Endothelial cell of umbilical vein (primary cell): ENCODE measurements around the gene CACNA1F. TPM values are rescaled to one million over a fixed set of nuclear protein-coding genes. Genes with fewer than 3 reads are reported as not detected.

Source experiments
- BruUV-seq: library from RNA; stranded (reverse); fragments of 400-500 nt; replicated peaks from 2 replicates; lab custom pipeline; 2021; lab: Mats Ljungman, UMichigan
- CTCF ChIA-PET: fragments of 300-600, 350-600 bp; sonication (Branson Sonifier 250); formaldehyde crosslinking; loops from one replicate; lab custom pipeline; 2021; ENCODE audit warnings: antibody characterized with exemption, inconsistent platforms; lab: Charles Lee
- POLR2A ChIA-PET: fragments of 300-600, 350-600 bp; sonication (Branson Sonifier 250); formaldehyde crosslinking; loops from one replicate; lab custom pipeline; 2021; ENCODE audit warnings: antibody characterized with exemption, inconsistent platforms; lab: Charles Lee
- DNase-seq: peaks from one replicate; pipeline ENCODE4 v3.0.0-alpha.2; 2011; ENCODE audit warnings: low read depth, low spot score
- FAIRE-seq: peaks from 2 replicates; lab custom pipeline; 2011; peaks lifted over from hg19 to GRCh38; lab: Jason Lieb, UNC
- H2AFZ ChIP-seq: 2 replicates; pipeline ENCODE4 v1.6.0; 2012; ENCODE audit warnings: low read depth, low read length, control low read depth, inconsistent platforms
- H3K27ac ChIP-seq: 2 replicates; pipeline ENCODE4 v1.5.1; 2011; ENCODE audit warnings: low read depth, mild to moderate bottlenecking, control low read depth, low read length, moderate library complexity; ENCODE audit not compliant: insufficient read depth
- H3K27me3 ChIP-seq, 2 experiments: 2 replicates each; pipeline versions ENCODE4 v1.6.0 to v1.6.1; 2011; ENCODE audit warnings: low read length in 2 of 2, mixed read lengths in 1 of 2; ENCODE audit not compliant: control insufficient read depth in 2 of 2, insufficient read depth in 2 of 2
- H3K36me3 ChIP-seq, 2 experiments: 2 replicates in 1 of 2; 3 replicates in 1 of 2; pipeline ENCODE4 v1.5.1; 2011; ENCODE audit warnings: low read length in 2 of 2, mild to moderate bottlenecking in 1 of 2, moderate library complexity in 1 of 2; ENCODE audit not compliant: control insufficient read depth in 2 of 2, insufficient read depth in 2 of 2; ENCODE audit errors: extremely low read depth in 1 of 2
- H3K4me1 ChIP-seq: 3 replicates; pipeline ENCODE4 v1.5.1; 2011; ENCODE audit warnings: mild to moderate bottlenecking, low read length; ENCODE audit not compliant: control insufficient read depth, insufficient read depth; ENCODE audit errors: extremely low read depth
- H3K4me2 ChIP-seq: 2 replicates; pipeline ENCODE4 v1.6.1; 2011; ENCODE audit warnings: low read length, control low read depth, mixed read lengths; ENCODE audit not compliant: insufficient read depth
- H3K4me3 ChIP-seq, 3 experiments: fragments of 200-600 bp in 1 of 3; sonication (generic), shearing (Covaris generic) in 1 of 3; replicated peaks in 1 of 3; 2 replicates each; pipeline ENCODE4 v1.5.1; 2011 to 2016; ENCODE audit warnings: control low read depth in 3 of 3, low read length in 3 of 3, mild to moderate bottlenecking in 2 of 3, inconsistent platforms in 1 of 3, low read depth in 1 of 3, moderate library complexity in 1 of 3; ENCODE audit not compliant: insufficient read depth in 1 of 3
- H3K79me2 ChIP-seq: 2 replicates; pipeline ENCODE4 v1.6.0; 2012; ENCODE audit warnings: low read length, inconsistent platforms; ENCODE audit not compliant: control insufficient read depth, insufficient read depth
- H3K9ac ChIP-seq: replicated peaks from 2 replicates; pipeline ENCODE3; 2011; ENCODE audit warnings: low read length, control low read depth; ENCODE audit not compliant: insufficient read depth; ENCODE audit errors: extremely low read depth
- H3K9me1 ChIP-seq: replicated peaks from 3 replicates; pipeline ENCODE4 v1.6.0; 2011; ENCODE audit warnings: mild to moderate bottlenecking, low read length; ENCODE audit not compliant: control insufficient read depth, insufficient read depth; ENCODE audit errors: extremely low read depth
- H3K9me3 ChIP-seq: replicated peaks from 2 replicates; pipeline ENCODE4 v1.5.1; 2012; ENCODE audit warnings: low read length, inconsistent platforms; ENCODE audit not compliant: control insufficient read depth, insufficient read depth
- H4K20me1 ChIP-seq: replicated peaks from 2 replicates; pipeline ENCODE3; 2011; ENCODE audit warnings: mild to moderate bottlenecking, low read length; ENCODE audit not compliant: control insufficient read depth, insufficient read depth; ENCODE audit errors: extremely low read depth
- EZH2 ChIP-seq: IDR thresholded peaks from 2 replicates; pipeline ENCODE4 v1.6.1; 2012; ENCODE audit warnings: borderline replicate concordance, low read depth, mild to moderate bottlenecking, moderate library complexity, low read length, inconsistent platforms; ENCODE audit not compliant: severe bottlenecking
- FOS ChIP-seq: IDR thresholded peaks from 2 replicates; pipeline ENCODE4 v1.6.1; 2011; ENCODE audit warnings: mild to moderate bottlenecking, low read length, moderate library complexity, borderline replicate concordance; ENCODE audit not compliant: insufficient read depth
- GATA2 ChIP-seq: IDR thresholded peaks from 2 replicates; pipeline ENCODE4 v1.7.0; 2011; ENCODE audit warnings: low read depth, mild to moderate bottlenecking, moderate library complexity, mixed read lengths, low read length; ENCODE audit not compliant: insufficient read length, insufficient read depth
- JUN ChIP-seq: IDR thresholded peaks from 2 replicates; pipeline ENCODE4 v1.6.1; 2011; ENCODE audit warnings: borderline replicate concordance, low read depth; ENCODE audit not compliant: insufficient read length, insufficient read depth
- MYC ChIP-seq: IDR thresholded peaks from one replicate; pipeline ENCODE4 v1.6.1; 2011; ENCODE audit warnings: mild to moderate bottlenecking, low read depth, low read length
- POLR2A ChIP-seq: IDR thresholded peaks from 2 replicates; pipeline ENCODE4 v1.6.1; 2012; ENCODE audit warnings: low read depth, mild to moderate bottlenecking, control low read depth, low read length
- POLR2AphosphoS5 ChIP-seq: IDR thresholded peaks from 2 replicates; pipeline ENCODE4 v1.6.1; 2012; ENCODE audit warnings: low read depth, mild to moderate bottlenecking, control low read depth, low read length, moderate library complexity; ENCODE audit not compliant: insufficient read depth
- dilution Hi-C: fragments of 300-500 bp; cut with MboI; formaldehyde crosslinking; loops from one replicate; pipeline ENCODE4 v1.15.0; 2019; ENCODE audit warnings: low sequenced_read_pairs; ENCODE audit not compliant: extremely low pct_ligation_motif_present
- intact Hi-C: fragments of 100-400 bp; cut with micrococcal nuclease; formaldehyde crosslinking; loops from one replicate; pipeline ENCODE4 v1.10.0; 2022
- polyA plus RNA-seq, 4 experiments: library from polyadenylated mRNA; depleted of rRNA in 3 of 4; stranded (reverse) in 3 of 4; unstranded in 1 of 4; fragments of >200 nt; gene quantifications; 2 replicates each; pipeline versions ENCODE4 v1.2.1 to v1.2.3, GENCODE V29; 2011 to 2012; ENCODE audit warnings: missing spikeins in 1 of 4
- total RNA-seq: library from RNA; stranded (reverse); gene quantifications from 2 replicates; pipeline ENCODE4 v1.2.3, GENCODE V29; 2021
- TF ChIP-seq, protein P1 (sequence below): IDR thresholded peaks from 2 replicates; pipeline ENCODE4 v1.6.1; 2011; ENCODE audit not compliant: insufficient read depth, insufficient read length
- TF ChIP-seq, protein P2 (sequence below), 2 donors: IDR thresholded peaks; 1 replicate in 1 of 2; 2 replicates in 1 of 2; pipeline ENCODE4 v1.5.1; 2011; ENCODE audit warnings: low read length in 2 of 2, mild to moderate bottlenecking in 2 of 2, moderate library complexity in 2 of 2, control low read depth in 1 of 2, inconsistent platforms in 1 of 2, low read depth in 1 of 2; ENCODE audit not compliant: insufficient read depth in 1 of 2; ENCODE audit errors: extremely low read depth in 1 of 2

Gene CACNA1F
- total and polyA plus RNA-seq, 2 donors (not counting 3 experiments of a cell fraction or from before 2014, with no cell fraction given): not detected

DNA sequence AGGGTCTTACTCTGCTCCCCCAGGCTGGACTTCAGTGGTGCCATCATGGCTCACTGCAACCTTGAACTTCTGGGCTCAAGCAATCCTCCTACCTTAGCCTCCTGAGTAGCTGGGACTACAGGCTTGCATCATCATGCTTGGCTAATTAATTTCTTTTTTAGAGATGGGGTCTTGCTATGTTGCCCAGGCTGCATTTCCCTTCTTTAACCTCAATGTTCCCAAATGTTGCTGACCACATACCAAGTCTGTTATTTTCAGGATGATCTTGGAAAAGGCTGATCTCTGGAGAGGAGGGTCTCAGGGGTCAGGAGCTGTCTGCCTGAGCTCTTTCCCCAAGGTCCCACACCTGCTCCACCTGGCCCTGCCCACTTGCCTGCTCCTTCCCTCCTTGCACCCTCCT, 13.0 kb downstream of the CACNA1F start:
- no peaks in the 10 kb centered on the region for H3K4me1 ChIP-seq
- FAIRE-seq: no peak
- H3K79me2 ChIP-seq: no peaks in the 10 kb centered on the region
- no peak overlapping the region for H3K27ac ChIP-seq
- dilution Hi-C loops (no loop called here), intact Hi-C loops (no loop called here)
- no peaks in the 10 kb centered on the region for H4K20me1 ChIP-seq
- POLR2A ChIA-PET: no interaction called here
- no peaks in the 10 kb centered on the region for H3K9me3 ChIP-seq
- no peak overlapping the region for H2AFZ ChIP-seq
- CTCF ChIA-PET: no interaction called here
- H3K9ac ChIP-seq: no peak overlapping the region
- H3K27me3 ChIP-seq: peaks cover 0 to 3% of the 10 kb centered on the region in 2 experiments
- H3K4me2 ChIP-seq: no peak overlapping the region
- no peak for TF ChIP-seq GATA2
- TF ChIP-seq, protein P1, sequence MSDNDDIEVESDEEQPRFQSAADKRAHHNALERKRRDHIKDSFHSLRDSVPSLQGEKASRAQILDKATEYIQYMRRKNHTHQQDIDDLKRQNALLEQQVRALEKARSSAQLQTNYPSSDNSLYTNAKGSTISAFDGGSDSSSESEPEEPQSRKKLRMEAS: no peak
- no peak for TF ChIP-seq FOS
- TF ChIP-seq JUN: no peak
- TF ChIP-seq POLR2AphosphoS5: no peak
- no peak for DNase-seq
- no peaks in the 10 kb centered on the region for H3K36me3 ChIP-seq
- BruUV-seq: no TSS peak
- H3K4me3 ChIP-seq: no peak overlapping the region
- no peaks in the 10 kb centered on the region for H3K9me1 ChIP-seq

DNA sequence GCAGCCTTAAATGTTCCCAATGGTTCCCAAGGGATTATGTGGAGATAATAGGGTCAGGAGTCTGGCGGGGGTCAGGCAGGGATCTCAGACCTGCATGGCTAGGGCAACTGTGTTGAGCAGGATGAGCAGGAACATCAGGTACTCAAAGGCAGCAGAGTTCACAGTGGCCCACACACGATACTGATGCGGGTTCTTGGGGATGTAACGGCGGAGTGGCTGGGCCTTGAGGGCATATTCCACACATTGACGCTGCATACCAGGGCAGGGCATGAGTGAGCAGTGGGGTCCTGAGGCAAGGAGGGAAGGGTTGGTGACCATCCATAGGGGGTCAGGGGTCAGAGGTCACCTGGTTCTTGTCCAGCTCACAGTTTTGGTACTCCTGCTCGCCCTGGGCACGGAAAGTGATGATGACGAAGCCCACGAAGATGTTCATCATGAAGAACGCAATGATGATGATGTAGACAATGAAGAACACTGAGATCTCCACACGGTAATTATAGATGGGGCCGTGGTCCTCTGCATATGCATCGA, 18.1 kb downstream of the CACNA1F start:
- ChIA-PET POLR2A (no interaction called here), CTCF (no interaction called here)
- dilution Hi-C loops: no loop called here
- Histone ChIP-seq H3K79me2 (no peaks in the 10 kb centered on the region), H3K27me3 (no peaks in the 10 kb centered on the region), H4K20me1 (no peaks in the 10 kb centered on the region), H3K9me3 (no peaks in the 10 kb centered on the region), H3K4me2 (no peak overlapping the region), H3K9me1 (no peaks in the 10 kb centered on the region), H3K4me1 (no peaks in the 10 kb centered on the region), H3K36me3 (no peaks in the 10 kb centered on the region), H3K9ac (no peak overlapping the region), H3K27ac (no peak overlapping the region), H2AFZ (no peak overlapping the region), H3K4me3 (no peak overlapping the region)
- no TSS peak for BruUV-seq
- FAIRE-seq (no peak), DNase-seq (no peak)
- no peak for TF ChIP-seq JUN
- TF ChIP-seq FOS: no peak
- TF ChIP-seq, protein P2, sequence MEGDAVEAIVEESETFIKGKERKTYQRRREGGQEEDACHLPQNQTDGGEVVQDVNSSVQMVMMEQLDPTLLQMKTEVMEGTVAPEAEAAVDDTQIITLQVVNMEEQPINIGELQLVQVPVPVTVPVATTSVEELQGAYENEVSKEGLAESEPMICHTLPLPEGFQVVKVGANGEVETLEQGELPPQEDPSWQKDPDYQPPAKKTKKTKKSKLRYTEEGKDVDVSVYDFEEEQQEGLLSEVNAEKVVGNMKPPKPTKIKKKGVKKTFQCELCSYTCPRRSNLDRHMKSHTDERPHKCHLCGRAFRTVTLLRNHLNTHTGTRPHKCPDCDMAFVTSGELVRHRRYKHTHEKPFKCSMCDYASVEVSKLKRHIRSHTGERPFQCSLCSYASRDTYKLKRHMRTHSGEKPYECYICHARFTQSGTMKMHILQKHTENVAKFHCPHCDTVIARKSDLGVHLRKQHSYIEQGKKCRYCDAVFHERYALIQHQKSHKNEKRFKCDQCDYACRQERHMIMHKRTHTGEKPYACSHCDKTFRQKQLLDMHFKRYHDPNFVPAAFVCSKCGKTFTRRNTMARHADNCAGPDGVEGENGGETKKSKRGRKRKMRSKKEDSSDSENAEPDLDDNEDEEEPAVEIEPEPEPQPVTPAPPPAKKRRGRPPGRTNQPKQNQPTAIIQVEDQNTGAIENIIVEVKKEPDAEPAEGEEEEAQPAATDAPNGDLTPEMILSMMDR (IDR thresholded peaks at IDR 0.05; ENCODE audit: extremely low read depth in 1 of 2, insufficient read depth in 1 of 2, low read depth in 1 of 2, low read length in 2 of 2): no peak
- TF ChIP-seq GATA2: no peak
- TF ChIP-seq, protein P1: no peak
- no peak for TF ChIP-seq POLR2A
- no peak for TF ChIP-seq MYC
- TF ChIP-seq EZH2: no peak
- TF ChIP-seq POLR2AphosphoS5: no peak
- intact Hi-C loops: no loop called here
